22Rv1 (cell line): Measurements from ENCODE around the gene FSTL3.

ENCODE experiments used
- ZFX ChIP-seq: fragments of 450-650 bp; IDR thresholded peaks from 2 replicates; pipeline ENCODE4 v1.6.1; 2017; ENCODE audit warnings: antibody characterized with exemption, borderline replicate concordance
- TF ChIP-seq, protein P1 (sequence below): fragments of 450-650 bp; IDR thresholded peaks from 2 replicates; pipeline ENCODE4 v1.5.1; 2017; ENCODE audit warnings: mild to moderate bottlenecking

DNA sequence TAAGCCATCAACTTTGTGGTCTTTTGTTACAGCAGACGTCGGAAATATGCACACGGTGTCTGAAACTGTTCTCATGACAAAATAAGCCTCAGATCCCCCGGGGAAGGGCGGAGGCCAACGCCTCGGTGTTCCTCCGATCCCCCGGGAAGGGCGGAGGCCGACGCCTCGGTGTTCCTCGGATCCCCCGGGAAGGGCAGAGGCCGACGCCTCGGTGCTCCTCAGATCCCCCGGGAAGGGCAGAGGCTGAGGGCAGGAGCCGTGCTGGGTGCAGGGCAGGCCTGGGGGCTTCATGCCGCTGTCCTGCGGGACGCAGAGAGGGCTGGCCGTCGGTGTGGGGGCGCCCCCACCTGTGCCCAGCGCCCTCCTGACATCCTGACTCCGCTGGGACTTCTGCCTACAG, 31.8 kb upstream of the FSTL3 start:
- TF ChIP-seq, protein P1, sequence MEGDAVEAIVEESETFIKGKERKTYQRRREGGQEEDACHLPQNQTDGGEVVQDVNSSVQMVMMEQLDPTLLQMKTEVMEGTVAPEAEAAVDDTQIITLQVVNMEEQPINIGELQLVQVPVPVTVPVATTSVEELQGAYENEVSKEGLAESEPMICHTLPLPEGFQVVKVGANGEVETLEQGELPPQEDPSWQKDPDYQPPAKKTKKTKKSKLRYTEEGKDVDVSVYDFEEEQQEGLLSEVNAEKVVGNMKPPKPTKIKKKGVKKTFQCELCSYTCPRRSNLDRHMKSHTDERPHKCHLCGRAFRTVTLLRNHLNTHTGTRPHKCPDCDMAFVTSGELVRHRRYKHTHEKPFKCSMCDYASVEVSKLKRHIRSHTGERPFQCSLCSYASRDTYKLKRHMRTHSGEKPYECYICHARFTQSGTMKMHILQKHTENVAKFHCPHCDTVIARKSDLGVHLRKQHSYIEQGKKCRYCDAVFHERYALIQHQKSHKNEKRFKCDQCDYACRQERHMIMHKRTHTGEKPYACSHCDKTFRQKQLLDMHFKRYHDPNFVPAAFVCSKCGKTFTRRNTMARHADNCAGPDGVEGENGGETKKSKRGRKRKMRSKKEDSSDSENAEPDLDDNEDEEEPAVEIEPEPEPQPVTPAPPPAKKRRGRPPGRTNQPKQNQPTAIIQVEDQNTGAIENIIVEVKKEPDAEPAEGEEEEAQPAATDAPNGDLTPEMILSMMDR = no peak
- TF ChIP-seq ZFX = no peak
